CD4-positive, CD25-positive, alpha-beta regulatory T cell (primary cell): ENCODE data around the gene USP50. TPM values are rescaled to one million over a fixed set of nuclear protein-coding genes. Genes with fewer than 3 reads are reported as not detected.

Experiments
- ATAC-seq, 2 donors: fragments of 150-1000 bp; cut with Tn5 transposase; one replicate each; pipeline ENCODE4 v1.10.0; 2021; ENCODE audit warnings: low read depth in 2 of 2, moderate number of reproducible peaks in 2 of 2, moderate library complexity in 1 of 2
- DNase-seq, 3 donors: peaks; one replicate each; pipeline versions ENCODE4 v3.0.0 to v3.0.0-alpha.2; 2012 to 2022; ENCODE audit warnings: mixed read lengths in 1 of 3
- H3K27ac ChIP-seq: one replicate; pipeline ENCODE4 v1.7.0; 2013; ENCODE audit warnings: mild to moderate bottlenecking, low read length; ENCODE audit not compliant: insufficient read depth, poor library complexity, severe bottlenecking
- H3K27me3 ChIP-seq: one replicate; pipeline ENCODE4 v1.7.0; 2013; ENCODE audit warnings: low read length; ENCODE audit not compliant: control insufficient read depth, insufficient read depth
- H3K36me3 ChIP-seq: one replicate; pipeline ENCODE4 v1.7.0; 2013; ENCODE audit warnings: mild to moderate bottlenecking, low read length, moderate library complexity; ENCODE audit not compliant: control insufficient read depth, insufficient read depth
- H3K4me1 ChIP-seq: 2 replicates; pipeline ENCODE4 v1.7.0; 2013; ENCODE audit warnings: mild to moderate bottlenecking, low read length; ENCODE audit not compliant: insufficient read depth, control insufficient read depth, poor library complexity, severe bottlenecking
- H3K4me3 ChIP-seq: one replicate; pipeline ENCODE4 v1.7.0; 2013; ENCODE audit warnings: low read depth, mild to moderate bottlenecking, low read length, moderate library complexity
- H3K9me3 ChIP-seq, 2 experiments: 1 replicate in 1 of 2; 2 replicates in 1 of 2; pipeline ENCODE4 v1.7.0; 2013; ENCODE audit warnings: low read length in 2 of 2, mild to moderate bottlenecking in 1 of 2, moderate library complexity in 1 of 2; ENCODE audit not compliant: control insufficient read depth in 2 of 2
- H3K27ac Mint-ChIP-seq, 3 donors: one replicate each; pipeline ENCODE4 v1.8.0; 2020 to 2022; ENCODE audit warnings: mild to moderate bottlenecking in 3 of 3, mixed read lengths in 3 of 3, moderate library complexity in 2 of 3
- H3K27me3 Mint-ChIP-seq: one replicate; pipeline ENCODE4 v1.8.0; 2022; ENCODE audit warnings: mild to moderate bottlenecking, mixed read lengths
- H3K36me3 Mint-ChIP-seq: one replicate; pipeline ENCODE4 v1.8.0; 2020; ENCODE audit warnings: mixed read lengths
- H3K4me1 Mint-ChIP-seq, 4 donors: one replicate each; pipeline ENCODE4 v1.8.0; 2020 to 2022; ENCODE audit warnings: mixed read lengths in 4 of 4, mild to moderate bottlenecking in 1 of 4
- H3K4me3 Mint-ChIP-seq, 4 donors: one replicate each; pipeline ENCODE4 v1.8.0; 2020 to 2022; ENCODE audit warnings: mild to moderate bottlenecking in 4 of 4, mixed read lengths in 4 of 4, moderate library complexity in 3 of 4
- H3K9me3 Mint-ChIP-seq, 7 donors: one replicate each; pipeline ENCODE4 v1.8.0; 2020 to 2022; ENCODE audit warnings: mixed read lengths in 7 of 7, mild to moderate bottlenecking in 3 of 7, moderate library complexity in 2 of 7
- polyA plus RNA-seq, 4 donors: library from polyadenylated mRNA; unstranded; fragments of 300-500 nt; fragmentation: Illumina TruSeq; gene quantifications; one replicate each; pipeline ENCODE4 v1.2.3, GENCODE V29; 2021
- total RNA-seq: library from RNA; stranded (reverse); gene quantifications from one replicate; pipeline ENCODE4 v1.2.3, GENCODE V29; 2022

Gene USP50
- total and polyA plus RNA-seq, 5 donors from 2014 or later = not detected

DNA sequence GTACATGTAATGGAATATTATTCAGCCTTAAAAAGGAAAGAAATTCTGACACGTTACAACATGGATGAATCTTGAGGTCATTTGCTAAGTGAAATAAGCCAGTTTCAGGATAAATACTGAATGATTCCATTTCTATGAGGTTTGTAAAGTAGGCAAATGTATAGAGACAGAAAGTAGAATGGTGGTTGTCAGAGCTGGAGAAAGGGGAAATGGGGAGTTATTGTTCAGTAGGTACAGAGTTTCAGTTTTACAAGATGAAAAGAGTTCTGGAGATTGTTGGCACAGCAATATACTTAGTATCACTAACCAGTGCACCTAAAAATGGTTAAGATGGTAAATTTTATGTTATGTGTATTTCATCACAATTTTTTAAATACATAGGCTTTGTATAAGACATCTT is 61.7 kb downstream of the USP50 start:
- no peaks in the 10 kb centered on the region for H3K27me3 Mint-ChIP-seq
- ATAC-seq (no peak), DNase-seq (no peak)
- H3K27ac ChIP-seq = no peak overlapping the region
- no peaks in the 10 kb centered on the region for H3K4me1 ChIP-seq
- peaks cover 41% of the 10 kb centered on the region for H3K36me3 Mint-ChIP-seq
- no peak overlapping the region for H3K27ac Mint-ChIP-seq
- peaks cover 7 to 22% (median 12%) of the 10 kb centered on the region in 4 donors for H3K4me1 Mint-ChIP-seq
- H3K27me3 ChIP-seq = no peaks in the 10 kb centered on the region
- no peak overlapping the region for H3K4me3 Mint-ChIP-seq
- no peaks in the 10 kb centered on the region for H3K9me3 ChIP-seq
- H3K9me3 Mint-ChIP-seq = peaks cover 0 to 3% (median 0%) of the 10 kb centered on the region in 7 donors
- H3K36me3 ChIP-seq = peaks cover 56% of the 10 kb centered on the region
- H3K4me3 ChIP-seq = no peak overlapping the region

DNA sequence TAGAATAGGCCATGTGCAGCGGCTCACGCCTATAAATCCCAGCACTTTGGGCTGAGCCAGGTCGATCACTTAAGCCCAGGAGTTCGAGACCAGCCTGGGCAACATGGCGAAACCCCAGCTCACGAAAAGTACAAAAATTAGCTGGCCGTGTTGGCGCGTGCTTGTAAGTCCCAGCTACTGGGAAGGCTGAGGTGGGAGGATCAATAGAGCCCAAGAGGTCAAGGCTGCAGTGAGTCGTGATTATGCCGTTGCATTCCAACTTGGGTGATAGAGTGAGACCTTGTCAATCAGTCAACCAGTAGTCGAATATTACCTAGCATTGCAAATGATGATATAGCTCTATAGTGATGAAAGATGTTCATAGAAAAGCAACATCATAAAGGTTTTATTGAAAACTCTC is 70.3 kb downstream of the USP50 start:
- H3K27ac Mint-ChIP-seq = no peak overlapping the region
- H3K4me3 ChIP-seq = no peak overlapping the region
- peaks cover 0 to 1% (median 0%) of the 10 kb centered on the region in 7 donors for H3K9me3 Mint-ChIP-seq
- peaks cover 7 to 9% (median 9%) of the 10 kb centered on the region in 4 donors for H3K4me1 Mint-ChIP-seq
- H3K9me3 ChIP-seq = no peaks in the 10 kb centered on the region
- DNase-seq (no peak), ATAC-seq (no peak)
- H3K27ac ChIP-seq = no peak overlapping the region
- H3K27me3 ChIP-seq = no peaks in the 10 kb centered on the region
- H3K36me3 ChIP-seq = peaks cover 67% of the 10 kb centered on the region
- H3K4me1 ChIP-seq = no peaks in the 10 kb centered on the region
- H3K4me3 Mint-ChIP-seq = no peak overlapping the region
- H3K36me3 Mint-ChIP-seq = peaks cover 37% of the 10 kb centered on the region
- no peaks in the 10 kb centered on the region for H3K27me3 Mint-ChIP-seq

DNA sequence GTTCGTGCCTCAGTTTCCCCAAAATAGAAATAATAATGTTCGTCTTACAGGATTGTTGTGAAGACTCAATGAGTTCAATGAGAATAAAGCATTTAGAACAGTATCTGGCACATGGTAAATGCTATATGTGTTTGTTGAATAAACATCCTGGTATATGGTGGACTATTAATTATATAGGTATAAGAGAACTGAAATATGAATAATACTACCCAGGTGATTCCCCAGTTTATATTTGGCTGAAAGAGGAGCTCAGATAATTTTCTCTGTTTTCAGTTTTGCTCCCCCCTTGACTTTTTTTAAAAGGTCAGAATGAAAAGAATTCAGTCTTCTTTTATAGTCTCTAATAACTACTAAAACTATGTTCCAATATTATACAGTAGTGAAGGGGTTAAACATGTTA is 75.4 kb downstream of the USP50 start:
- H3K9me3 Mint-ChIP-seq = no peaks in the 10 kb centered on the region
- Histone ChIP-seq H3K27me3 (no peaks in the 10 kb centered on the region), H3K9me3 (no peaks in the 10 kb centered on the region), H3K36me3 (peaks cover 47% of the 10 kb centered on the region), H3K27ac (no peak overlapping the region), H3K4me3 (no peak overlapping the region), H3K4me1 (no peaks in the 10 kb centered on the region)
- H3K4me1 Mint-ChIP-seq = peaks cover 0 to 6% (median 2%) of the 10 kb centered on the region in 4 donors
- peaks cover 25% of the 10 kb centered on the region for H3K36me3 Mint-ChIP-seq
- DNase-seq (no peak), ATAC-seq (no peak)
- no peaks in the 10 kb centered on the region for H3K27me3 Mint-ChIP-seq
- H3K4me3 Mint-ChIP-seq = no peak overlapping the region
- H3K27ac Mint-ChIP-seq = peak overlapping the region in 1 of 3 donors; percentile 25

DNA sequence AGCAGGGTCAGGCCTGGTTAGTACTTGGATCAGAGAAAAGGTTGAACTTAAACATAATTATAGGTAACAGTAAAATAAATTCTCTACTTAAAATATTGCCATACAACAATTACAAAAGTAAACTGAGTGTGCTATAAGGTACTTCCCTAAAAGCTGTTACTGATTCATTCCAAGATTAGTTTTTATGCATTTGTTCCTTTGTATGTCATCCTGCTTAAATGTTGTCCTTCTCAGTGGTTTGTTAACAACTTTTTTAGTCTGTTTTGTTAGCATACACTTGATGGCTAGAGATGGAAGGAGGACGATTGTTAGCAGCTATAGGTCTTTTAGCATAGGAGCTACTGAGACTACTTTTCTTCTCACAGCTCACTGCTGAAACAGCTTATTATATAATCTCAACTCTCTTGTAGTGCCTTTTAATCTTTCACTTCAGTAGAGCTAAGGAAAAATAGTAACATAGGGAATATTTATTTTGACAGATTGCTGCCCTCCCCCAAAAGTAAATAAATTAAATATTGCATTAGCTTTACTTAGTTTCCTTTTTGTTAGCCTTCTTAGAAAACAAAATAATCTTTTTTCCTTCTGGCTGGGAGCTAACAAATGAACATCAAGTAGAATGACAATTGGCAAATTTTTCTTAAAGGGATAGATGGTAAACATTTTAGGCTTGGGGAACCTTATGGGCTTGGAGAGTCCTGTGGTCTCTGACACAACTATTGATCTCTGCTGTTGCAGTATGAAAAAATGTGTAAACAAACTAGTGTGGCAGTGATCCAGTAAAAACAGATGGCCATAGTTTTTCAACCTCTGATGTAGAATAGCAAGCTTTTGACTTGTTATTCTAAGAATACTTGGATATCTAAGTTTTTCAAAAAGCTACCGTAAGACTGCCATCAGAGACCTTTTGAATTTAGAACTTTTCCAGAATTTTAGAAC is 82.8 kb downstream of the USP50 start:
- no peaks in the 10 kb centered on the region for H3K4me1 ChIP-seq
- no peaks in the 10 kb centered on the region for H3K9me3 ChIP-seq
- H3K4me1 Mint-ChIP-seq = peaks cover 3 to 16% (median 5%) of the 10 kb centered on the region in 4 donors
- H3K36me3 Mint-ChIP-seq = peaks cover 31% of the 10 kb centered on the region
- DNase-seq (no peak), ATAC-seq (no peak)
- no peaks in the 10 kb centered on the region for H3K27me3 ChIP-seq
- no peak overlapping the region for H3K27ac ChIP-seq
- H3K4me3 Mint-ChIP-seq = no peak overlapping the region
- H3K4me3 ChIP-seq = no peak overlapping the region
- peak overlapping the region in 2 of 3 donors; percentile 9 to 34 for H3K27ac Mint-ChIP-seq
- H3K9me3 Mint-ChIP-seq = no peaks in the 10 kb centered on the region
- no peaks in the 10 kb centered on the region for H3K27me3 Mint-ChIP-seq
- H3K36me3 ChIP-seq = peaks cover 63% of the 10 kb centered on the region

DNA sequence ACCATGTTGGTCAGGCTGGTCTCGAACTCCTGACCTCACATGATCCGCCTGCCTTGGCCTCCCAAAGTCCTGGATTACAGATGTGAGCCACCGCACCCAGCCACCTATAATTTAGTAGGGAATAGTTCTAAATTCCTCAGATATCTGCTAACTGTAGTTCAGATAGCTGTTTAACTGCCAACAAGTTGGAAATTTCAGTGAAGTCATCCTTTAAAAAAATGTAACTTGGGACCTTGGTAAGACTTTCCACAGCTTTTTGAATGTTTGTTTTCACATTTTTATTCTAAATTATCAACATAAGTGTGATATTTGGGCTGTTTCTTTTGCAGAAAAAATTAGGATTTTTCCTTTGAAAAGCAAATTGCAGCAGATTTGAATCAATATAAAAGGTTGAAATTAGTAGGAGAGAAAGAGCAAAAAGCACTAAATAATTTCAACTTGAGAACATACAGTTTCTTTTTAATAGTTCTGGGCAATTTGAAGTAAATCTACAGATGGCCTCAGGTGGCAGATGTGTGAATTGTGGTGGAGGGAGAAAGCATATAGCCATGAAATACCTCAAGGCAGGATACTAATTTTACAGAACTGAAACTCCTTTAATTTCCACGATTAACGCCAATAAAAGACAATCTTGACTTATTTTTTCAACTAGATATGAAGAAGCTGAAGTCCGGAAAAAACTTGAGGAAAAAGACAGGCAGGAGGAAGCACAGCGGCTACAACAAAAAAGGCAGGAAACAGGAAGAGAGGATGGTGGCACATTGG is 87.9 kb downstream of the USP50 start:
- Histone ChIP-seq H3K27ac (no peak overlapping the region), H3K36me3 (peaks cover 52% of the 10 kb centered on the region)

DNA sequence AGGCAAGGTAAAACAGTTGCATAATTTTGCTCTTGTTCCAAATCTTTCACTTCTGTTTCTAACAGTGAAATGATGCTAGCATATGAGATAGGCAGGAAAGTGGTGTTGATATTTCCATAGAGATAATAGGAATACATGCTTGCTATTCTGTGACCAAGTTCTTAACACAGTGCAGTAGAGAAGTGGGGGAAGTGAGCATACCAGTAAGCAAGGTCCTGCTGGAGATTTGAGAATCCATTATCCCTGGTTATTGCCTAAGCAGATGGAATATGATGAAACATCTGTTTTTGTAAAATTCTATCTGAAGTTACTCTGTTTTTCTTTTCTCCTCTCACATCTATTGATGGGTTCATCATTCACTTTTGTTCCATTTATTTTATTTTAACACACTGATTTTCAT is 93.5 kb downstream of the USP50 start:
- ATAC-seq (no peak), DNase-seq (no peak)
- no peaks in the 10 kb centered on the region for H3K27me3 Mint-ChIP-seq
- Histone ChIP-seq H3K9me3 (no peaks in the 10 kb centered on the region), H3K36me3 (peaks cover 48% of the 10 kb centered on the region), H3K4me1 (no peaks in the 10 kb centered on the region), H3K4me3 (no peak overlapping the region), H3K27me3 (no peaks in the 10 kb centered on the region), H3K27ac (no peak overlapping the region)
- no peak overlapping the region for H3K4me3 Mint-ChIP-seq
- peaks cover 24% of the 10 kb centered on the region for H3K36me3 Mint-ChIP-seq
- peak overlapping the region in 2 of 3 donors; percentile 4 to 16 for H3K27ac Mint-ChIP-seq
- H3K4me1 Mint-ChIP-seq = peaks cover 9 to 19% (median 12%) of the 10 kb centered on the region in 4 donors
- H3K9me3 Mint-ChIP-seq = no peaks in the 10 kb centered on the region

More for the DNA sequence above, 87.9 kb downstream of the USP50 start:
- H3K27ac Mint-ChIP-seq = peak overlapping the region in 2 of 3 donors; percentile 57 to 59
- no peak for DNase-seq
- H3K27me3 Mint-ChIP-seq = no peaks in the 10 kb centered on the region
- Histone ChIP-seq H3K27me3 (no peaks in the 10 kb centered on the region), H3K9me3 (no peaks in the 10 kb centered on the region), H3K4me1 (no peaks in the 10 kb centered on the region), H3K4me3 (no peak overlapping the region)
- no peaks in the 10 kb centered on the region for H3K9me3 Mint-ChIP-seq
- no peak overlapping the region for H3K4me3 Mint-ChIP-seq
- peaks cover 39% of the 10 kb centered on the region for H3K36me3 Mint-ChIP-seq
- peaks cover 0 to 18% (median 8%) of the 10 kb centered on the region in 4 donors for H3K4me1 Mint-ChIP-seq
- no peak for ATAC-seq
